Right lung (tissue), 5 donors: ENCODE data around the gene C9orf78. TPM values are rescaled to one million over a fixed set of nuclear protein-coding genes. Genes with fewer than 3 reads are reported as not detected.

ENCODE experiments used
- DNase-seq, 2 donors: peaks; one replicate each; pipeline ENCODE4 v3.0.0-alpha.2; 2013
- polyA plus RNA-seq, 5 donors: library from polyadenylated mRNA; unstranded; fragments of 120-200 nt; gene quantifications; one replicate each; pipeline versions ENCODE4 v1.2.1 to v1.2.3, GENCODE V29; 2013; ENCODE audit warnings: inconsistent platforms in 1 of 5, low replicate concordance in 1 of 5; ENCODE audit not compliant: insufficient read length in 5 of 5, insufficient read depth in 1 of 5

C9orf78 gene
- polyA plus RNA-seq, 5 donors: 61.3 to 86.0 (median 70.0) TPM

GRCh38 chr9:129778469-129778868 lies 56.6 kb downstream of the C9orf78 start:
- no peak for DNase-seq

DNA sequence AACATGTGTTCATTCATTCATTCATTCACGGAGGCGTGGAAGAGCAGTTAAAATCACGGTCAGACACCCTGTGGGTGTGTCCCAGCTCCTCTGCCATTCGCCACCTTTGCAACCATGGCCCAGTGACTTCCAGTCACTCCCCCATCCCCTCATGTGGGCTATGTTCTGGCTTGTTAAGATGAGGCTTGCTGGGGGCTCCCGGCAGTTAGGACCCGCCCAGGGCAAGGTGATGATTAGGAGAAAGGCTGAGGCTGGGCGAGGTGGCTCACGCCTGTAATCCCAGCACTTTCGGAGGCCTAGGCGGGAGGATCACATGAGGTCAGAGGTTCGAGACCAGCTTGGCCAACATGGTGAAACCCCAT lies 57.3 kb downstream of the C9orf78 start:
- no peak for DNase-seq

Other genes starting within 250 kb of the C9orf78 start
- under 1 TPM; 0.34 to 0.71 (median 0.53) TPM for gene C9orf50, start 214.2 kb downstream of the C9orf78 start, polyA plus RNA-seq
- 10 to 100 TPM; 20.9 to 30.1 (median 23.2) TPM for gene NTMT1, start 209.1 kb downstream of the C9orf78 start, polyA plus RNA-seq
- gene ASB6, start 193.1 kb downstream of the C9orf78 start, polyA plus RNA-seq: 10 to 100 TPM; 11.9 to 17.3 (median 15.1) TPM
- 1 to 10 TPM in 3 of 5 donors, under 1 TPM in 2; 0.63 to 1.4 (median 1.2) TPM for gene PRRX2, start 169.6 kb downstream of the C9orf78 start, polyA plus RNA-seq
- gene PTGES, start 82.2 kb downstream of the C9orf78 start, polyA plus RNA-seq: 1 to 10 TPM; 4.4 to 6.8 (median 6.6) TPM
- gene TOR1B, start 32.1 kb downstream of the C9orf78 start, polyA plus RNA-seq: 10 to 100 TPM; 19.2 to 22.8 (median 20.5) TPM
- 10 to 100 TPM; 38.1 to 44.4 (median 38.9) TPM for gene TOR1A, start 11.1 kb downstream of the C9orf78 start, polyA plus RNA-seq
- 10 to 100 TPM; 17.3 to 24.3 (median 21.0) TPM for gene USP20, start 183 bp upstream of the C9orf78 start, polyA plus RNA-seq
- 10 to 100 TPM; 30.2 to 35.9 (median 33.6) TPM for gene FNBP1, start 207.9 kb upstream of the C9orf78 start, polyA plus RNA-seq
- 10 to 100 TPM; 40.3 to 48.5 (median 45.3) TPM for gene GPR107, start 218.6 kb upstream of the C9orf78 start, polyA plus RNA-seq